ENCODE measurements around the gene SAFB2. TPM values are rescaled to one million over a fixed set of nuclear protein-coding genes. Genes with fewer than 3 reads are reported as not detected.

The SAFB2 gene
- total RNA-seq, 4 donors from 2014 or later, result 59.5 to 200 (median 121) TPM

GRCh38 chr19:5595129-5595528, 27.4 kb downstream of the SAFB2 start:
- DNase-seq, result no peak
- H3K27ac ChIP-seq, result peak overlapping the region in 2 of 4 donors; percentile 65 to 73

DNA sequence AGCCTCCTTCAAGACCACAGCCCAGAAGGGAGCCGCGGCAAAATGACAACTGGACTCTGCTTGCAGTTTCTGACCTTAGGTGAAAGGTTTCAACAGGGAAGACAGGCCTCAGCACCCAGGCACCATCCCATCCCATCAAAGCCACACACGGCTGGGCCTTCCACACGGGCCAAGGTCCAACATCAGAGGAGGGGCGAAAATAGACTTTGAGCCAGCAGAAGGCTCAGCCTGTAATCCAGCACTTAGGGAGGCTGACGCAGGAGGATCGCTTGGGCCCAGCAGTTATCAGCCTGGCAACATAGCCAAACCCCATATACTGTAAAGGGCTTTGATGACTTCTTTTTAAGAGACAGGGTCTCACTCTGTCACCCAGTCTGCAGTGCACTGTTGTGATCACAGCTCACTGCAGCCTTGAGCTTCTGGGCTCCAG, 28.0 kb downstream of the SAFB2 start:
- DNase-seq, result peak in 2 of 3 donors; percentile 82 to 86
- Histone ChIP-seq H3K27ac (peak overlapping the region in 2 of 4 donors; percentile 65 to 73), H3K27me3 (no peaks in the 10 kb centered on the region), H3K4me3 (no peak overlapping the region), H3K4me1 (peaks cover 0 to 16% (median 0%) of the 10 kb centered on the region in 4 donors), H3K9me3 (no peaks in the 10 kb centered on the region), H3K36me3 (peaks cover 0 to 100% (median 9%) of the 10 kb centered on the region in 3 donors)
- TF ChIP-seq CTCF (IDR thresholded peaks at IDR 0.05), result no peak
- TF ChIP-seq POLR2A (IDR thresholded peaks at IDR 0.05), result peak in 1 of 2 donors; percentile 10

More at GRCh38 chr19:5595129-5595528, 27.4 kb downstream of the SAFB2 start:
- Histone ChIP-seq H3K9me3 (no peaks in the 10 kb centered on the region), H3K27me3 (no peaks in the 10 kb centered on the region), H3K36me3 (peaks cover 0 to 100% (median 9%) of the 10 kb centered on the region in 3 donors), H3K4me3 (no peak overlapping the region), H3K4me1 (peaks cover 0 to 16% (median 0%) of the 10 kb centered on the region in 4 donors)
- TF ChIP-seq POLR2A (IDR thresholded peaks at IDR 0.05) (no peak), CTCF (IDR thresholded peaks at IDR 0.05) (no peak)

GRCh38 chr19:5593343-5594255, 29.0 kb downstream of the SAFB2 start:
- Histone ChIP-seq H3K4me3 (peak overlapping the region in 1 of 4 donors; percentile 6), H3K27me3 (no peaks in the 10 kb centered on the region), H3K27ac (peak overlapping the region in 2 of 4 donors; percentile 55 to 73), H3K4me1 (peaks cover 0 to 16% (median 0%) of the 10 kb centered on the region in 4 donors), H3K9me3 (no peaks in the 10 kb centered on the region), H3K36me3 (peaks cover 0 to 100% (median 9%) of the 10 kb centered on the region in 3 donors)
- TF ChIP-seq CTCF (IDR thresholded peaks at IDR 0.05), result no peak
- TF ChIP-seq POLR2A (IDR thresholded peaks at IDR 0.05), result no peak
- DNase-seq, result no peak

- no peak for DNase-seq
- Histone ChIP-seq H3K4me1 (peaks cover 0 to 16% (median 0%) of the 10 kb centered on the region in 4 donors), H3K36me3 (peaks cover 0 to 100% (median 9%) of the 10 kb centered on the region in 3 donors), H3K27ac (no peak overlapping the region), H3K27me3 (no peaks in the 10 kb centered on the region), H3K9me3 (no peaks in the 10 kb centered on the region), H3K4me3 (no peak overlapping the region)
- no peak for TF ChIP-seq CTCF (IDR thresholded peaks at IDR 0.05)
- no peak for TF ChIP-seq POLR2A (IDR thresholded peaks at IDR 0.05)
Measured at GRCh38 chr19:5592531-5593342, 29.8 kb downstream of the SAFB2 start.

GRCh38 chr19:5591476-5591875, 31.1 kb downstream of the SAFB2 start:
- H3K27ac ChIP-seq, result no peak overlapping the region
- H3K4me3 ChIP-seq, result no peak overlapping the region
- H3K9me3 ChIP-seq, result no peaks in the 10 kb centered on the region
- no peak for TF ChIP-seq CTCF (IDR thresholded peaks at IDR 0.05)
- TF ChIP-seq POLR2A (IDR thresholded peaks at IDR 0.05), result no peak
- DNase-seq, result no peak
- H3K27me3 ChIP-seq, result no peaks in the 10 kb centered on the region
- peaks cover 0 to 100% (median 9%) of the 10 kb centered on the region in 3 donors for H3K36me3 ChIP-seq
- H3K4me1 ChIP-seq, result peaks cover 0 to 16% (median 0%) of the 10 kb centered on the region in 4 donors
